ENCODE results near the gene GPHB5. TPM values are rescaled to one million over a fixed set of nuclear protein-coding genes. Genes with fewer than 3 reads are reported as not detected.
A peak's percentile ranks its signal among the peaks of the same experiment; 100 is the strongest.
"Not testable (repeated sequence)": the region's sequence is repeated elsewhere in the genome, so short reads cannot be mapped to it uniquely, and the experiment has no call there.

Gene GPHB5
- total and polyA plus RNA-seq, 2 experiments from 2014 or later, result not detected

DNA sequence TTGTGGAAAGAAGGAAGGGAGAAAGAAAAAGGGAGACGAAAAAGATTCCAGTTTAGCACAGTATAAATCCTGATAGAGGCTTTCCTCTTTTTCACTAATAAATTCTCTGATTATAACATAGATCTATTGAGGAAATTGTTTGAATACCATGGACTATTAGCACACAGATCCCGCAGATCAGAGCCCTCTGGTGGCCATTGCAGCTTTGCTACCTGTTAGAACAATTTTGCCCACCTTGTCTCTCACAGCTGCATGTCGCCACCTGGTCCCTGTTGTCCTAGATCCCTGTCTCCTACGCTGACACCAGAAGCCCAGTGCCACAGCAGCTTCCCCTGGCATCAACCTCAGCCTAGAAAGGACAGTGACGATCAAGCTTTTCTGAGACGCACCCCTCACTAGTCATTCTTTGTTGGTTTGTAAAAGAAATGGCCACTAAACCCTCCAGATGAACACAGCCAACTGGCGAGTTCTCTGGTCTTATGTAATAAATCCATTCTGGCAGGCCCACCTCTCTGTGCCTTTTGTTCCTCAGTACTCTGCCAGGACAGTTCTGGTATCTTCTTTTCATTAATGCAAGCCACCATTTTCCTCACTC lies 9.9 kb downstream of the GPHB5 start (continued):
- TF ChIP-seq, protein P1, sequence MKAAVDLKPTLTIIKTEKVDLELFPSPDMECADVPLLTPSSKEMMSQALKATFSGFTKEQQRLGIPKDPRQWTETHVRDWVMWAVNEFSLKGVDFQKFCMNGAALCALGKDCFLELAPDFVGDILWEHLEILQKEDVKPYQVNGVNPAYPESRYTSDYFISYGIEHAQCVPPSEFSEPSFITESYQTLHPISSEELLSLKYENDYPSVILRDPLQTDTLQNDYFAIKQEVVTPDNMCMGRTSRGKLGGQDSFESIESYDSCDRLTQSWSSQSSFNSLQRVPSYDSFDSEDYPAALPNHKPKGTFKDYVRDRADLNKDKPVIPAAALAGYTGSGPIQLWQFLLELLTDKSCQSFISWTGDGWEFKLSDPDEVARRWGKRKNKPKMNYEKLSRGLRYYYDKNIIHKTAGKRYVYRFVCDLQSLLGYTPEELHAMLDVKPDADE (IDR thresholded peaks at IDR 0.05), result no peak
- TF ChIP-seq JUNB (IDR thresholded peaks at IDR 0.05; ENCODE audit: unreplicated experiment), result no peak
- no peak for TF ChIP-seq NANOG (IDR thresholded peaks at IDR 0.05; ENCODE audit: borderline replicate concordance)
- no peak for TF ChIP-seq ZNF114 (CRISPR knock-in tag; IDR thresholded peaks at IDR 0.05)
- no peak for TF ChIP-seq STAT1 (IDR thresholded peaks at IDR 0.05; ENCODE audit: unreplicated experiment)

DNA sequence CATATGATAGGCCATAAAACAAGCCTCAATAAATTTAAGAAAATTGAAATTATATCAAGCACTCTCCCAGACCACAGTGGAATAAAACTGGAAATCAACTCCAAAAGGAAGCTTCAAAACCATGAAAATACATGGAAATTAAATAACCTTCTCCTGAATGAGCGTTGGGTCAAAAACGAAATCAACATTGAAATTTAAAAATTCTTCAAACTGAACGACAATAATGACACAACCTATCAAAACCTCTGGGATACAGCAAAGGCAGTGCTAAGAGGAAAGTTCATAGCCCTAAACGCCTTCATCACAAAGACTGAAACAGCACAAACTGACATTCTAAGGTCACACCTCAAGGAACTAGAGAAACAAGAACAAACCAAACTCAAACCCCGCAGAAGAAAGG lies 14.3 kb downstream of the GPHB5 start:
- H3K36me3 ChIP-seq (ENCODE audit: insufficient read depth); H3K9me3 Mint-ChIP-seq; H3K27me3 Mint-ChIP-seq (ENCODE audit: insufficient read depth, low read depth, poor library complexity); H3K4me3 Mint-ChIP-seq; H3K4me1 Mint-ChIP-seq; DNase-seq (ENCODE audit: low spot score); H4K20me1 ChIP-seq (replicated peaks; ENCODE audit: insufficient read depth); H3K27ac ChIP-seq (ENCODE audit: low read depth); H2AFZ ChIP-seq; H3K4me3 ChIP-seq; H3K4me1 ChIP-seq (ENCODE audit: insufficient read depth); H3K4me2 ChIP-seq; H3K36me3 Mint-ChIP-seq (ENCODE audit: low read depth); H3K79me2 ChIP-seq (replicated peaks; ENCODE audit: insufficient read depth); H3K9me2 ChIP-seq (ENCODE audit: insufficient read depth); H3F3A ChIP-seq (replicated peaks; ENCODE audit: low read depth); ATAC-seq; H3K27ac Mint-ChIP-seq; H3K27me3 ChIP-seq (ENCODE audit: insufficient read depth): not testable (repeated sequence)

DNA sequence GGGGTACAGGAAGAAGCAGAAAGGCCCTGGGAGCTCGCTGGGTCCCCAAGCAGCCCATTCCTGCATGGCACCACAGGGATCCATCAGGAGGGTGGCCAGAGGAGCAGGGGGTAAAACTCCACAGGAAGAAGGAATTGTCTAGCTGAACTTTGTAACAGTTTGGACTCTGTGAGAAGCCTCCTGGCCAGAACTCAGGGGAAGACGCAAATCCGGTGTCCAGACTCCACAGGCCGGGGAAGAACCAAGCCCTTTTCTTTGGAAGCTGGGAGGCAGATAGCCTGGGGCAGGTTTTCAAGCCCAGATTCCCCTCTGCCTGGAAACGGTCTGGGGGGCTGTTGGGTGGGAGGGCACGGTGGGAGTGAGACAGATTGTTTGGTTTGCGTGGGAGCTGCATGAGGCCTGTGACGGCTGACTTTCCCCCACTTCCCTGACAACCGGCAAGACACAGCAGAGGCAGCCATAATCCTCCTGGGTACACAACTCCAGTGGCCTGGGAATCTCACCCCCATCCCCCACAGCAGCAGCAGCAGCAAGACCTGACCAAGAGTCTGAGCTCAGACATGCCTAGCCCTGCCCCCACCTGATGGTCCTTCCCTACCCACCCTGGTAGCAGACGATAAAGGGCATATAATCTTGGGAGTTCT lies 16.7 kb downstream of the GPHB5 start:
- Histone ChIP-seq H3K4me3 (no peak overlapping the region), H4K20me1 (replicated peaks; ENCODE audit: insufficient read depth) (no peaks in the 10 kb centered on the region), H3K36me3 (ENCODE audit: insufficient read depth) (no peaks in the 10 kb centered on the region), H3K79me2 (replicated peaks; ENCODE audit: insufficient read depth) (no peaks in the 10 kb centered on the region), H3K4me1 (ENCODE audit: insufficient read depth) (peaks cover 7% of the 10 kb centered on the region; the same call in 1 of the 2 replicates), H3K4me2 (no peak overlapping the region), H3K27me3 (ENCODE audit: insufficient read depth) (no peaks in the 10 kb centered on the region), H2AFZ (peak overlapping the region; percentile 47; the same call in 1 of the 2 replicates), H3K27ac (ENCODE audit: low read depth) (no peak overlapping the region), H3F3A (replicated peaks; ENCODE audit: low read depth) (no peaks in the 10 kb centered on the region), H3K9me2 (ENCODE audit: insufficient read depth) (no peaks in the 10 kb centered on the region)
- no peak overlapping the region for H3K4me3 Mint-ChIP-seq
- DNase-seq (ENCODE audit: low spot score) (no peak), ATAC-seq (no peak)
- TF ChIP-seq POLR2AphosphoS5 (IDR thresholded peaks at IDR 0.05; ENCODE audit: low read depth) (no peak), EZH2 (IDR thresholded peaks at IDR 0.05; ENCODE audit: low read depth, unreplicated experiment) (no peak), ZNF462 (CRISPR knock-in tag; IDR thresholded peaks at IDR 0.05) (no peak), ZNF114 (CRISPR knock-in tag; IDR thresholded peaks at IDR 0.05) (no peak), EZH2phosphoT487 (IDR thresholded peaks at IDR 0.05; ENCODE audit: unreplicated experiment) (no peak)
- TF ChIP-seq, protein P2, sequence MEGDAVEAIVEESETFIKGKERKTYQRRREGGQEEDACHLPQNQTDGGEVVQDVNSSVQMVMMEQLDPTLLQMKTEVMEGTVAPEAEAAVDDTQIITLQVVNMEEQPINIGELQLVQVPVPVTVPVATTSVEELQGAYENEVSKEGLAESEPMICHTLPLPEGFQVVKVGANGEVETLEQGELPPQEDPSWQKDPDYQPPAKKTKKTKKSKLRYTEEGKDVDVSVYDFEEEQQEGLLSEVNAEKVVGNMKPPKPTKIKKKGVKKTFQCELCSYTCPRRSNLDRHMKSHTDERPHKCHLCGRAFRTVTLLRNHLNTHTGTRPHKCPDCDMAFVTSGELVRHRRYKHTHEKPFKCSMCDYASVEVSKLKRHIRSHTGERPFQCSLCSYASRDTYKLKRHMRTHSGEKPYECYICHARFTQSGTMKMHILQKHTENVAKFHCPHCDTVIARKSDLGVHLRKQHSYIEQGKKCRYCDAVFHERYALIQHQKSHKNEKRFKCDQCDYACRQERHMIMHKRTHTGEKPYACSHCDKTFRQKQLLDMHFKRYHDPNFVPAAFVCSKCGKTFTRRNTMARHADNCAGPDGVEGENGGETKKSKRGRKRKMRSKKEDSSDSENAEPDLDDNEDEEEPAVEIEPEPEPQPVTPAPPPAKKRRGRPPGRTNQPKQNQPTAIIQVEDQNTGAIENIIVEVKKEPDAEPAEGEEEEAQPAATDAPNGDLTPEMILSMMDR (conservative IDR thresholded peaks at IDR 0.05; ENCODE audit: low read depth in 2 of 2), result no peak
- peaks cover 4% of the 10 kb centered on the region for H3K27me3 Mint-ChIP-seq (ENCODE audit: insufficient read depth, low read depth, poor library complexity)
- no peak overlapping the region for H3K27ac Mint-ChIP-seq
- no peaks in the 10 kb centered on the region; the same call in 2 of the 3 replicates for H3K9me3 Mint-ChIP-seq
- no peaks in the 10 kb centered on the region for H3K36me3 Mint-ChIP-seq (ENCODE audit: low read depth)
- H3K4me1 Mint-ChIP-seq, result peaks cover 11% of the 10 kb centered on the region; the same call in 2 of the 3 replicates

Data from GM23338 (cell line).